Immature natural killer cell (primary cell): Measurements from ENCODE around the gene GDA. TPM values are rescaled to one million over a fixed set of nuclear protein-coding genes. Genes with fewer than 3 reads are reported as not detected.

ENCODE experiments used
- DNase-seq, 3 donors: peaks; one replicate each; pipeline ENCODE4 v3.0.0; 2022; ENCODE audit warnings: mixed read lengths in 1 of 3
- H3K27ac Mint-ChIP-seq, 6 donors: one replicate each; pipeline ENCODE4 v1.8.0; 2020; ENCODE audit warnings: mixed read lengths in 6 of 6, mild to moderate bottlenecking in 5 of 6, inconsistent platforms in 4 of 6, moderate library complexity in 3 of 6
- H3K27me3 Mint-ChIP-seq, 3 donors: one replicate each; pipeline ENCODE4 v1.8.0; 2020 to 2021; ENCODE audit warnings: low read depth in 3 of 3, mild to moderate bottlenecking in 3 of 3, mixed read lengths in 3 of 3, moderate library complexity in 3 of 3, inconsistent platforms in 1 of 3
- H3K36me3 Mint-ChIP-seq, 3 donors: one replicate each; pipeline ENCODE4 v1.8.0; 2020; ENCODE audit warnings: mixed read lengths in 3 of 3, inconsistent platforms in 2 of 3, mild to moderate bottlenecking in 2 of 3
- H3K4me1 Mint-ChIP-seq, 2 donors: one replicate each; pipeline ENCODE4 v1.8.0; 2020; ENCODE audit warnings: inconsistent platforms in 2 of 2, mild to moderate bottlenecking in 2 of 2, mixed read lengths in 2 of 2, moderate library complexity in 1 of 2
- H3K4me3 Mint-ChIP-seq, 5 donors: one replicate each; pipeline ENCODE4 v1.8.0; 2020; ENCODE audit warnings: mild to moderate bottlenecking in 5 of 5, mixed read lengths in 5 of 5, inconsistent platforms in 3 of 5, moderate library complexity in 3 of 5
- H3K9me3 Mint-ChIP-seq, 6 donors: one replicate each; pipeline ENCODE4 v1.8.0; 2020; ENCODE audit warnings: mild to moderate bottlenecking in 6 of 6, mixed read lengths in 6 of 6, inconsistent platforms in 4 of 6, moderate library complexity in 3 of 6
- polyA plus RNA-seq, 3 donors: library from polyadenylated mRNA; unstranded; fragments of 300-500 nt; fragmentation: Illumina TruSeq; gene quantifications; one replicate each; pipeline ENCODE4 v1.2.3, GENCODE V29; 2021

GDA gene
- polyA plus RNA-seq, result not detected

GRCh38 chr9:72149231-72149975 is at the start of gene GDA:
GDA (plus strand) TSS chr9:72149440; CDS start chr9:72149560, 120 bp downstream.
- DNase-seq, result no peak
- peaks cover 2 to 24% (median 5%) of the 10 kb centered on the region in 3 donors for H3K27me3 Mint-ChIP-seq
- no peaks in the 10 kb centered on the region for H3K9me3 Mint-ChIP-seq
- peaks cover 0 to 4% (median 0%) of the 10 kb centered on the region in 3 donors for H3K36me3 Mint-ChIP-seq
- no peak within 1 kb of the TSS for H3K4me3 Mint-ChIP-seq
- peaks cover 0 to 2% of the 10 kb centered on the region in 2 donors for H3K4me1 Mint-ChIP-seq
- no peak within 1 kb of the TSS for H3K27ac Mint-ChIP-seq

GRCh38 chr9:72102520-72102919 is 46.7 kb upstream of the GDA start:
- no peak for DNase-seq
- Mint-ChIP-seq H3K9me3 (peaks cover 0 to 10% (median 0%) of the 10 kb centered on the region in 6 donors), H3K4me3 (no peak overlapping the region), H3K36me3 (no peaks in the 10 kb centered on the region), H3K27ac (no peak overlapping the region), H3K4me1 (no peaks in the 10 kb centered on the region), H3K27me3 (peaks cover 0 to 8% (median 2%) of the 10 kb centered on the region in 3 donors)

- no peak for DNase-seq
- H3K36me3 Mint-ChIP-seq, result no peaks in the 10 kb centered on the region
- H3K27me3 Mint-ChIP-seq, result peaks cover 0 to 2% (median 0%) of the 10 kb centered on the region in 3 donors
- H3K4me1 Mint-ChIP-seq, result no peaks in the 10 kb centered on the region
- no peak overlapping the region for H3K27ac Mint-ChIP-seq
- H3K4me3 Mint-ChIP-seq, result no peak overlapping the region
- H3K9me3 Mint-ChIP-seq, result peaks cover 0 to 3% (median 0%) of the 10 kb centered on the region in 6 donors
These were observed 36.2 kb upstream of the GDA start for GRCh38 chr9:72113056-72113455.

GRCh38 chr9:72119853-72120252 is 29.4 kb upstream of the GDA start:
- no peak for DNase-seq
- Mint-ChIP-seq H3K27me3 (no peaks in the 10 kb centered on the region), H3K36me3 (no peaks in the 10 kb centered on the region), H3K4me1 (no peaks in the 10 kb centered on the region), H3K27ac (no peak overlapping the region), H3K4me3 (no peak overlapping the region), H3K9me3 (no peaks in the 10 kb centered on the region)

- DNase-seq, result no peak
- no peaks in the 10 kb centered on the region for H3K4me1 Mint-ChIP-seq
- H3K9me3 Mint-ChIP-seq, result no peaks in the 10 kb centered on the region
- no peak overlapping the region for H3K4me3 Mint-ChIP-seq
- H3K27ac Mint-ChIP-seq, result no peak overlapping the region
- no peaks in the 10 kb centered on the region for H3K36me3 Mint-ChIP-seq
- peaks cover 0 to 4% (median 0%) of the 10 kb centered on the region in 3 donors for H3K27me3 Mint-ChIP-seq
These were observed 24.3 kb upstream of the GDA start for GRCh38 chr9:72124947-72125346.

- Mint-ChIP-seq H3K27me3 (peaks cover 0 to 4% (median 4%) of the 10 kb centered on the region in 3 donors), H3K9me3 (no peaks in the 10 kb centered on the region), H3K4me1 (no peaks in the 10 kb centered on the region), H3K27ac (peak overlapping the region in 1 of 6 donors; percentile 5), H3K36me3 (no peaks in the 10 kb centered on the region), H3K4me3 (no peak overlapping the region)
- no peak for DNase-seq
These were observed 21.5 kb upstream of the GDA start for GRCh38 chr9:72127753-72128152.

- Mint-ChIP-seq H3K4me1 (no peaks in the 10 kb centered on the region), H3K27ac (no peak overlapping the region), H3K9me3 (no peaks in the 10 kb centered on the region), H3K4me3 (no peak overlapping the region), H3K27me3 (peaks cover 0 to 4% (median 4%) of the 10 kb centered on the region in 3 donors), H3K36me3 (no peaks in the 10 kb centered on the region)
- DNase-seq, result no peak
These were observed 20.7 kb upstream of the GDA start for GRCh38 chr9:72128526-72128925.

- DNase-seq, result no peak
- no peaks in the 10 kb centered on the region for H3K36me3 Mint-ChIP-seq
- H3K9me3 Mint-ChIP-seq, result no peaks in the 10 kb centered on the region
- H3K27ac Mint-ChIP-seq, result no peak overlapping the region
- no peaks in the 10 kb centered on the region for H3K4me1 Mint-ChIP-seq
- H3K27me3 Mint-ChIP-seq, result peaks cover 0 to 4% (median 4%) of the 10 kb centered on the region in 3 donors
- H3K4me3 Mint-ChIP-seq, result no peak overlapping the region
These were observed 19.7 kb upstream of the GDA start for GRCh38 chr9:72129271-72130156.

GRCh38 chr9:72130321-72130720 is 18.9 kb upstream of the GDA start:
- no peak overlapping the region for H3K4me3 Mint-ChIP-seq
- DNase-seq, result no peak
- no peaks in the 10 kb centered on the region for H3K4me1 Mint-ChIP-seq
- H3K36me3 Mint-ChIP-seq, result no peaks in the 10 kb centered on the region
- H3K27me3 Mint-ChIP-seq, result peaks cover 0 to 4% (median 2%) of the 10 kb centered on the region in 3 donors
- H3K27ac Mint-ChIP-seq, result no peak overlapping the region
- no peaks in the 10 kb centered on the region for H3K9me3 Mint-ChIP-seq

- no peak overlapping the region for H3K4me3 Mint-ChIP-seq
These were observed 18.0 kb upstream of the GDA start for GRCh38 chr9:72131206-72131605.

GRCh38 chr9:72132052-72132451 is 17.2 kb upstream of the GDA start:
- Mint-ChIP-seq H3K9me3 (no peaks in the 10 kb centered on the region), H3K27ac (no peak overlapping the region), H3K4me3 (no peak overlapping the region), H3K27me3 (peaks cover 0 to 4% (median 2%) of the 10 kb centered on the region in 3 donors), H3K36me3 (no peaks in the 10 kb centered on the region), H3K4me1 (no peaks in the 10 kb centered on the region)
- DNase-seq, result no peak

More at GRCh38 chr9:72131206-72131605, 18.0 kb upstream of the GDA start:
- Mint-ChIP-seq H3K9me3 (no peaks in the 10 kb centered on the region), H3K36me3 (no peaks in the 10 kb centered on the region), H3K27me3 (peaks cover 0 to 4% (median 2%) of the 10 kb centered on the region in 3 donors), H3K27ac (no peak overlapping the region), H3K4me1 (no peaks in the 10 kb centered on the region)
- no peak for DNase-seq

GRCh38 chr9:72133365-72134035 is 15.7 kb upstream of the GDA start:
- no peaks in the 10 kb centered on the region for H3K36me3 Mint-ChIP-seq
- no peaks in the 10 kb centered on the region for H3K4me1 Mint-ChIP-seq
- no peak overlapping the region for H3K4me3 Mint-ChIP-seq
- H3K27me3 Mint-ChIP-seq, result peaks cover 0 to 4% (median 2%) of the 10 kb centered on the region in 3 donors
- H3K27ac Mint-ChIP-seq, result no peak overlapping the region
- H3K9me3 Mint-ChIP-seq, result no peaks in the 10 kb centered on the region
- DNase-seq, result no peak

- Mint-ChIP-seq H3K4me1 (no peaks in the 10 kb centered on the region), H3K27ac (no peak overlapping the region), H3K27me3 (peaks cover 0 to 4% (median 0%) of the 10 kb centered on the region in 3 donors), H3K9me3 (no peaks in the 10 kb centered on the region), H3K36me3 (no peaks in the 10 kb centered on the region), H3K4me3 (no peak overlapping the region)
- no peak for DNase-seq
These were observed 14.4 kb upstream of the GDA start for GRCh38 chr9:72134801-72135200.
